Endometrium (tissue), 2 donors: ENCODE data around the gene OR7G1.
"Not testable (repeated sequence)": the region's sequence is repeated elsewhere in the genome, so short reads cannot be mapped to it uniquely, and the experiment has no call there.

Source experiments
- FAIRE-seq: peaks from 2 replicates; lab custom pipeline; 2012; peaks lifted over from hg19 to GRCh38; lab: Jason Lieb, UNC
- donor health status: control.
- donor health status: control.

The OR7G1 gene

GRCh38 chr19:9076901-9077300 lies 38.7 kb downstream of the OR7G1 start:
- FAIRE-seq, result no peak

DNA sequence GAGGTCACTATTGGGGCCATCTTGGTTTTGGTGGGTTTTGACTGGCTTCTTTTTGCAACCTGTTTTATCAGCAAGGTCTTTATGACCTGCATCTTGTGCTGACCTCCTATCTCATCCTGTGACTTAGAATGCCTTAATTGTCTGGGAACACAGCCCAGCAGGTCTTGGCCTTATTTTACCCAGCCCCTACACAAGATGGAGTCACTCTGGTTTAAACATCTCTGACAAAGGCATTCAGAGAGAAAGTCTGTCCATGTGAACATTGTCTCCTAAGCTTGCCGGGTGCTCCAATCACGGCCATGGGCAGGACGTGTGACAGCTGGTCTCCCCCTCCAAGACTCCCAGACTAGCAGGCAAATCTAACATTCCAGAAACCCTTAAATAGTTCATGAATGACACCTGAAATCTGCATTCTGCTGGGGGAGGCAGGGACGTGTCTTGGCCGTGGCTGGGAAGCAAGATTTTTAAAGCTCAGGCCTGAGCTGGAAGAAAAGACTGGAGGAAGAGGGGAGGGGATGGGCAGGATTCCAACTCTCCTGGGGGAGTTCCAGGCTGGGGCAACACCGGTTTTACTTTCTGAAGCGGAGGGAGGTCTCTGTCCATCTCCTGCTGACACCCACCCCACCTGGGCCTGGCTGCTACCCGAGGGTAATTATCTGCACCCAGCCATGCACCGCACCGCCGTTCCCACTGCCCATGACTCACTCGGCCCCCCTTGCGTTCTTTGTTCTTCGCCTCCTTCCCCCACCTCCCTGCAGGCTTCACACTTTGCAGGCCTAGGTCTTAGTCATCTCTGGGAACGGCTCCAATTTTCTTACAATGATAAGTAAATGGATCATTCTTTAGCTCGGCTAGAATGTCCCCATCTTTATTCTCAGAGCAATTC lies 40.3 kb downstream of the OR7G1 start:
- FAIRE-seq, result peak; percentile 78

- no peak for FAIRE-seq
These were observed 41.8 kb downstream of the OR7G1 start for GRCh38 chr19:9073806-9074205.

DNA sequence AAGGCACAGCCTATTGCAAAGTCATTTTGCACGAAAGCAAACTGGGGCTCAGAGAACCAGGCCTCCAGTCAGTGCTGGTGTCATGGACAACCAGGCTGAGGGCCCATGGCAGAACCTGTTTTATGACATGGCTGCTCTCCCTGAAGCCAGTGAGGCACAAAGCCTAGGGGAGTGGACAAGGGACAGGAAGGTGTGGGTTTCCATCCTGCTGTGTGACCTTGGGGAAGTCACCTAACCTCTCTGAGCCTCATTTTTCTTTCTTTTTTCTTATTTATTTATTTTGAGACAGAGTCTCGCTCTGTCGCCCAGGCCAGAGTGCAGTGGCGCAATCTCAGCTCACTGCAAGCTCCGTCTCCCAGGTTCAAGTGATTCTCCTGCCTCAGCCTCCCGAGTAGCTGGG lies 43.8 kb downstream of the OR7G1 start:
- FAIRE-seq, result not testable (repeated sequence)

GRCh38 chr19:9070066-9070465 lies 45.5 kb downstream of the OR7G1 start:
- no peak for FAIRE-seq

- no peak for FAIRE-seq
These were observed 50.0 kb downstream of the OR7G1 start for GRCh38 chr19:9065457-9066014.
